ENCODE measurements around the gene ZSWIM6. TPM values are rescaled to one million over a fixed set of nuclear protein-coding genes. Genes with fewer than 3 reads are reported as not detected.
A peak's percentile ranks its signal among the peaks of the same experiment; 100 is the strongest.
"Not testable (repeated sequence)": the region's sequence is repeated elsewhere in the genome, so short reads cannot be mapped to it uniquely, and the experiment has no call there.

The ZSWIM6 gene
- polyA plus RNA-seq, 4 donors: 25.3 to 32.7 (median 29.3) TPM

- no peak for DNase-seq (ENCODE audit: low read depth in 4 of 4, low spot score in 3 of 4)
Measured at GRCh38 chr5:61402970-61403900, 71.2 kb downstream of the ZSWIM6 start.

GRCh38 chr5:61405511-61406295 is 73.6 kb downstream of the ZSWIM6 start:
- DNase-seq (ENCODE audit: low read depth in 4 of 4, low spot score in 3 of 4): no peak

DNA sequence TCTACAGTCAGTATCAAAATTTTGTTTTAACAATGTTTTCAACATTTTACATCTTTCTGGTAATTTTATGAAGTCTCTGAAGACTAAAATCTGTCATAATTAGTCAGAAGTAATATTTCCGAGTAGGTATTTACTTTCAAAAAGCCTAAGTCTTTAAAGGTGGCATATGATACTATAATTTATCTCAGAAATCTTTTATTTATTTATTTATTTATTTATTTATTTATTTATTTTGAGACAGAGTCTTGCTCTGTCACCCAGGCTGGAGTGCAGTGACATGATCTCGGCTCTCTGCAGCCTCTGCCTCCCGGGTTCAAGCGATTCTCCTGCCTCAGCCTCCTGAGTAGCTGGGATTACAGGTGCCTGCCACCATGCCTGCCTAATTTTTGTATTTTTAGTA is 74.4 kb downstream of the ZSWIM6 start:
- not testable (repeated sequence) for DNase-seq (ENCODE audit: low read depth in 4 of 4, low spot score in 3 of 4)

- no peak for DNase-seq (ENCODE audit: low read depth in 4 of 4, low spot score in 3 of 4)
Measured at GRCh38 chr5:61407706-61408270, 75.7 kb downstream of the ZSWIM6 start.

DNA sequence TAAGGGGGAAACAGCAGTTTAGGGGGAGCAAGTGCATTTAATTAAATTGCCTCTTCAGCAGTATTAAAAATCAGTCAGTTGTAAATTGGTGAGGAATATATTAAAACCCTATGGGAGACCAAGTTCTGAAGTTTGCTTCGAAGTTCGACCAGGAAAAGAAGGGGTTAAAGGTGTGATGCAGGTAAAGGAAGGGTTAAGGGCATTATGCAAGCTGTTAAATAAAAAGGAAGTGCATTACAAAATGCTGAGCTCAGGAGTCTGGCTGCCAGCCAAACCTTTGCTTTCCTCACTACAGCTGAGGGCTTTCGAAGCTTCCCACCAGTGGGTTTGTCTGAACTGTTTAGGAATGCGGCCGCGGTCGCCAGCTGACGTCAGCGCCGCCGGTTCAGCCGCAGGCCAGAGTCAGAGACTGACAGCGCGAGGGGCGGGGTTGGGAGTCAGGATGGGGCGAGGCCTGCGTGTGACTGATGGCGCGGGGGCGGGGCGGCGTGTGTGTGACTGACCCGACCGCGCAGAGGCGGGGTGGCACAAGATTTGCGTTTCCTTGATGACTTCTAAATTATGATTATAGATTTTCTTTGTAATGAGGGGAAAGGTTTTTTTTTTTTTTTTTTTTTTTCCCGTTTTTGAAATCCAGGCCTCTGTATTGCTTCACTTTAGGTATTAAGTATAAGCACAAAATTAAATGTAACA is 76.6 kb downstream of the ZSWIM6 start:
- DNase-seq (ENCODE audit: low read depth in 4 of 4, low spot score in 3 of 4): peak; percentile 96 to 99 (median 98)

- no peak for DNase-seq (ENCODE audit: low read depth in 4 of 4, low spot score in 3 of 4)
Measured at GRCh38 chr5:61409568-61409967, 77.5 kb downstream of the ZSWIM6 start.

- no peak for DNase-seq (ENCODE audit: low read depth in 4 of 4, low spot score in 3 of 4)
Measured at GRCh38 chr5:61410811-61411210, 78.8 kb downstream of the ZSWIM6 start.

DNA sequence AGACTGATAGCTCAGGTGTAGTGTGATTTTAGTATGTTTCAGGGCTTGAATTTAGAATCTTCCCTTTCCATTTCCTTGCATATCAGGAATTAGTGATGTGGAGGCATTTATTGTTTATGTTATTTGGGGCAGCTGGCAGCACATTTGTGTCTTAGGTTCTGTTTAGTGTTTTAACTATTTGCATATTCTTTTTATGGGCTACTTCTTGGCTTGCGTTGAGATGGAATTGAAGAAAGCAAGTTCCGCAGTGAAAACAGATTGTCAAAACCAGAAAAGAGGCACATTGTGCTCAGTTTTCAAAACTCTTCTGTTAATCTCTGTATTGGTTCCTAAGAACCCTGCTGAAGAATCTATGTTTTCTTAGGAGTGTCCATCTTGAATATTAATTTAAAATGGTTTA is 80.3 kb downstream of the ZSWIM6 start:
- no peak for DNase-seq (ENCODE audit: low read depth in 4 of 4, low spot score in 3 of 4)

DNA sequence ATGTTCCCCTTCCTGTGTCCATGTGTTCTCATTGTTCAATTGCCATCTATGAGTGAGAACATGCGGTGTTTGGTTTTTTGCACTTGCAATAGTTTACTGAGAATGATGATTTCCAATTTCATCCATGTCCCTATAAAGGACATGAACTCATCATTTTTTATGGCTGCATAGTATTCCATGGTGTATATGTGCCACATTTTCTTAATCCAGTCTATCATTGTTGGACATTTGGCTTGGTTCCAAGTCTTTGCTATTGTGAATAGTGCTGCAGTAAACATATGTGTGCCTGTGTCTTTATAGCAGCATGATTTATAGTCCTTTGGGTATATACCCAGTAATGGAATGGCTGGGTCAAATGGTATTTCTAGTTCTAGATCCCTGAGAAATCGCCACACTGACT is 81.1 kb downstream of the ZSWIM6 start:
- DNase-seq (ENCODE audit: low read depth in 4 of 4, low spot score in 3 of 4): not testable (repeated sequence)

GRCh38 chr5:61414806-61415205 is 82.7 kb downstream of the ZSWIM6 start:
- DNase-seq (ENCODE audit: low read depth in 4 of 4, low spot score in 3 of 4): no peak

GRCh38 chr5:61416010-61416409 is 84.0 kb downstream of the ZSWIM6 start:
- DNase-seq (ENCODE audit: low read depth in 4 of 4, low spot score in 3 of 4): no peak

DNA sequence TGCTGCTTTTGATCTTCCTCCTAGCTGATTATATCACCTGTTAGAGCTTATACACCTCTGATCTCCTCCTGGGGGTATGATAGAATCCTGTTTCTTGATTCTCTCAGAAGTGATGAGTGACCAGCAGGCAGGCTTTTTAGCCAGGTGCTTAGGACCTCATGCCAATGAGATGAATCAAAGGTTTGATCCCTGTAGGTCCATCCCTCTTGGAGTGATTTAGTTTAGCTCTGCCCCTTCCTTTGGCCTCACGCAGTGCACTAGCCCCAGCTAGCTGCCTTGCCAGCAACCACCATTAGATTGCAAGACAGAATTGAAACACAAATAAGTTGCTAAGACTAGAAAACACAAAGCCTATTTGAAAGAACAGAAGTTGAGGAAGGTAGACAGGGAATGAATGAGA is 84.4 kb downstream of the ZSWIM6 start:
- no peak for DNase-seq (ENCODE audit: low read depth in 4 of 4, low spot score in 3 of 4)

- DNase-seq (ENCODE audit: low read depth in 4 of 4, low spot score in 3 of 4): no peak
Measured at GRCh38 chr5:61417340-61417739, 85.3 kb downstream of the ZSWIM6 start.

- DNase-seq (ENCODE audit: low read depth in 4 of 4, low spot score in 3 of 4): no peak
Measured at GRCh38 chr5:61417851-61418250, 85.8 kb downstream of the ZSWIM6 start.

GRCh38 chr5:61419106-61419505 is 87.0 kb downstream of the ZSWIM6 start:
- no peak for DNase-seq (ENCODE audit: low read depth in 4 of 4, low spot score in 3 of 4)

GRCh38 chr5:61420016-61420415 is 88.0 kb downstream of the ZSWIM6 start:
- DNase-seq (ENCODE audit: low read depth in 4 of 4, low spot score in 3 of 4): no peak

DNA sequence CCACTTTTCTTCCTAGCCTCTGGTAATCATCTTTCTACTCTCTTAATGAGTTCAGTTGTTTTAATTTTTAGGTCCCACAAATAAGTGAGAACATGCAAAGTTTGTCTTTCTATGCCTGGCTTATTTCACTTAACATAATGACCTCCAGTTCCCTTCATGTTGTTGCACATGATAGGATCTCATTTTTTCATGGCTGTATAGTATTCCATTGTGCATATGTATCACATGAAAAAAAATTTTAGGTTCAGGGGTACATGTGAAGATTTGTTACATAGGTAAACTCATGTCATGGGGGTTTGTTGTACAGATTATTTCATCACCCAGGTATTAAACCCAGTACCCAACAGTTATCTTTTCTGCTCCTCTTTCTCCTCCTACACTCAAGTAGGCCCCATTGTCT is 89.2 kb downstream of the ZSWIM6 start:
- not testable (repeated sequence) for DNase-seq (ENCODE audit: low read depth in 4 of 4, low spot score in 3 of 4)

GRCh38 chr5:61423487-61424145 is 91.6 kb downstream of the ZSWIM6 start:
- DNase-seq (ENCODE audit: low read depth in 4 of 4, low spot score in 3 of 4): no peak

DNA sequence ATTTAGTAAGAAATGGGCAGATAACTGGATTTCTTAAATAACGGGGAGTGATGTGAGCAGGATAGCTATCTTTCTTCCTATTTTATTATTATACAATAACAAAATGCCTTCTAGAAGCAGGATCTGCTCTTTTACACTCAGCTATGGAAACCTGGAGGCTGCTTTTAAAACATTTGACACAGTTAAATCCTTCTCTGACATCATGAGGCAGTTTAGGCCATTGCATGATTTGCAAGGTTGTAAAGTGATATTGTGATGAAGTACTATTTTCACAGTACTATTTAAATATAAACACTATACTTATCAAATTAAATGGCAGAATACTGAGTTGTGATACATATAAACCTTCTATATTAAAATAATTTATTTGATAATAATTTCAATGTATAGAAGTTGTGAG is 93.9 kb downstream of the ZSWIM6 start:
- DNase-seq (ENCODE audit: low read depth in 4 of 4, low spot score in 3 of 4): no peak

DNA sequence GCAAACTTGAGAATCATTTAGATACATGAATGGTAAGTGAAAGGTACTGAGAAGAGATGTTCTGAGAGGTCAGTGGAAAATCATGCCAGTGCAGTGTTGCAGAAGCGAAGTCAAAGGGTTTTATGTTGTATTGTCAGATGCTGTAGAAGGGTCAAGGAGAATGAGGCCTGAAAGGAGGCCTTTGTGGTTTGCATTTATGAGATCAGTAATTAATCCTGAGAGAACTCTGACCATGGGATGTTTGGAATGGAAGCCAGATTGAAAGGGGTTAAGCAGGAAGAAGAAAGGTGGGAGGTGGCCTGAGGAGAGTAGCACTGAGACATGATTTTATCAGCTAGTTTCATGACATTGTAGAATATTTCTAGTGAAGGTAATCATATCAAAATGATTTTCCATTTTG is 97.8 kb downstream of the ZSWIM6 start:
- no peak for DNase-seq (ENCODE audit: low read depth in 4 of 4, low spot score in 3 of 4)

Measured in right renal pelvis (tissue), 4 donors.